ENCODE measurements around the gene KIF18B.

KIF18B gene

DNA sequence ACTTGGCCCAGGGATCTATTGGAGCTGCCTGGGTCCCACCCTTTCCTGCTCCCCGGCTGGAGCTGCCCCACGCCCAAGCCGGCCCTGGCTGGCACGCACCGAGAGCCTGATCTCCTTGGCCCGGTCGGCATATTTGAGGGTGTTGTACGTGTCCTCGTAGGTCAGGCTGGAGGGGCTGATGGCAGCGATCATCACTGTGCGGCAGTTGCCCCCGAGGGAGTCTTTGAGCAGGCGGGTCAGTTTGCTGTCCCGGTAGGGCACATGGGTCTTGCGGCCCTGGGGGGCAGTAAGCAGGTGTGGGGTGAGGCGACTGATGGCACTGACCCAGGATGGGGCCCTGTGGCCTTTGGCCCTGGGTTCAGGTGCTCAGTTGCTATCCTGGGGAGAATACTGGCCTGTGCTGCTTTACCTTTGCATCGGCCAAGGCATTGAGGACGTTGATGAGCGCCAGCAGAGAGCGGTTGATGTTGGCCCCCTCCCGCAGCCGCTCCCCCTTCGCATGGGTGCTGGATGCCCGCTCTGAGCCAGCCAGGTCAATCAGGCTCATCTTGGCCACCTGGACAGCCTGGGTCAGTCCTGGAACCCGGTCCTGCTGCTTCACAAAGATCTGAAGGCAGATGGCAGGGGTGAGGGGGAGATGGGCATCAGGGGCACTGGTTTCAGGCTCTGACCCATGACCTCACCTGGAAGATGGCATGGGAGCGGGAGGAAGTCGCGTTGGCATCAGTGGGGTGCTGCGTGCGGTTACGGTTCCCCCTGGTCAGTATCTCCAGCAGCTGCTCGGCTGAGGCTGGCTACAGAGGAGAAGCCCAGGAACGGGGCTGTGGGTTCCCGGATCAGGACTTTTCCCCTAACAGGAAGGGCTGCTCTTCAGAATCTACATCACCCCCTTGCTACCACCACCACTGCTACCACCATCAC lies 13.5 kb downstream of the KIF18B start:
- DNase-seq, result no peak

DNA sequence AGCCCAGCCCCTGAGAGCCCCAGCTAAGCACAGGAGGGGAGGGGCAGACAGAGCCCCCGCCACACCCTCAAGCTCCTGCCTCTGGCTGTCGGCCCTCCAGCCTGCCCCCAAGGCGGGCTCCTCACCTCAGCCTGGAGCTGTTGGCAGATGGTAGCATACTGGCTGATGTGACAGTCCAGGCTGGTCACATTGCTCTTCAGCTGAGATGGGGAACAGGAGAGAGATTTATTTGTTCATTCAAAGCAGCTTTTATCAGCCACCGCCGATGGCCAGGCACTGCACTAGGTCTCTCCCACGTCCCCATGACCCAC lies 14.8 kb downstream of the KIF18B start:
- DNase-seq, result no peak

DNA sequence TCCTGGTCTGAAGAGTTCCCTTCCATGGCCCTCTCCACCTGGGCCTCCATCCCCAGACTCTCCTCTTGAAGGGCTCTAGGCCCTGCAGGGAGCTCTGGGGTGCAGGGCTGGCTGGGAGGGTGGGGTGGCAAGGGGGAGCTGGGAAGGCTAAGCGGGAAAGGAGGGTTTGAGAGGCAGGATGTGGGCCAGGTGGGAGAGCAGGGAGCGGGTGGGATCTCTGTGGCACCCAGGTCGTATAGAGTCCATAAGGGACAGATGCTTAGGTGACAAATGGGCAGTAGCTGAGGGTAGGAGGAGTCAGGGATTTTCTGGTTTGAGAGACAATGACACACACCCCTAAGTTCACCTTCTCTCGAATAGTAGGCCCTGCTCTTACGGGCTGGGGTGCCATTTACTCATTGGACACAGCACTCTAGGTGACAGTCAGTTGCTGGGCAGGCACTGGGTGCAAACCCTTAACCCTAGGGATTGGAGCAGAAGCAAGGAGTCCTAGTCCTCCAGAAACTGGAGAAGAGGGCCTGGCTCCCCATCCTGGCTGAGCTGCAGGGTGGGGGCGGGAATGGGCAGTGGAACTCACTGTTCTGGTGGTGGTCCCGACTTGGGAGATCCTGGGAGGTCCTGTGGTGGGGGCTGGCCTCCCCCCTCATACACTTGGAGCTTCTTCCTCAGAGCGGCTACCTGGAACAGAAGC lies 15.3 kb downstream of the KIF18B start:
- DNase-seq, result no peak

DNA sequence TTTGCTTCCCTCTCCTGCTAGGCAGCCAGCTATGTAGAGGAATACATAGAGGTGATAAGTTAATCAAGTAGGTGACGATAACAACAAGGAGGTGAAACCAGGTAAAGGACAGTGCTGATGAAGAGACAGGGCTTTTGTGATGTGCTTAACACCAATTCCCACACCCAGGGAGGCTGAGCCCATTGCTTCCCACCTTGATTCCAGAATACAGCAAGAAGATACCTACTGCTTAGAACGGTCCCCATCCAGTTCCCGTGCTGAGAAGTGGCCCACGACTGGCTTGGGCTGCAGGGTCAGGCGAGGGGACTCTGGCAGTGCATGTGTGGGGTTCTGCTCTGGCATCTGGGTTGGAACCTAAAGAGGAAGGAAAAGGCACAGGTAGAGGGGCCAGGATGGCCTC lies 16.2 kb downstream of the KIF18B start:
- DNase-seq, result no peak

DNA sequence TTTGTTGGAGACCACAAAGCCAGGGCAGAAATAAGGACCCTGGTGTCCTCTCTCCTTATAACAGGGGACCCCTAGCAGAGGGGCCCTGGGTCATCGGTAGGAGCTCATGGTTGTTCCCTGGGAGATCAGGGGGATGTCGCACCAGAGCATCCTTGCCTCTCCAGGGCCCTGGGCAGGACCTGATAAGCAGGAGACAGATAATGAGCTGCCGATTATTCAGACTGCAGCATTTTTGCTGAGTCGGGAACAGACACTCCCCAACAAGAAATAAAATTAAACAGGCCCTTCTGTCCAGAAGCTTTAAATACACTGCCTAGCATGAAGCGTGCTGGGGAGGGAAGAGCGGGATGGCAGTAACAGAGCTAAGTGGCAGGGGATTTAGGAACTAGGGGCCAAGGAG lies 16.9 kb downstream of the KIF18B start:
- DNase-seq, result no peak

DNA sequence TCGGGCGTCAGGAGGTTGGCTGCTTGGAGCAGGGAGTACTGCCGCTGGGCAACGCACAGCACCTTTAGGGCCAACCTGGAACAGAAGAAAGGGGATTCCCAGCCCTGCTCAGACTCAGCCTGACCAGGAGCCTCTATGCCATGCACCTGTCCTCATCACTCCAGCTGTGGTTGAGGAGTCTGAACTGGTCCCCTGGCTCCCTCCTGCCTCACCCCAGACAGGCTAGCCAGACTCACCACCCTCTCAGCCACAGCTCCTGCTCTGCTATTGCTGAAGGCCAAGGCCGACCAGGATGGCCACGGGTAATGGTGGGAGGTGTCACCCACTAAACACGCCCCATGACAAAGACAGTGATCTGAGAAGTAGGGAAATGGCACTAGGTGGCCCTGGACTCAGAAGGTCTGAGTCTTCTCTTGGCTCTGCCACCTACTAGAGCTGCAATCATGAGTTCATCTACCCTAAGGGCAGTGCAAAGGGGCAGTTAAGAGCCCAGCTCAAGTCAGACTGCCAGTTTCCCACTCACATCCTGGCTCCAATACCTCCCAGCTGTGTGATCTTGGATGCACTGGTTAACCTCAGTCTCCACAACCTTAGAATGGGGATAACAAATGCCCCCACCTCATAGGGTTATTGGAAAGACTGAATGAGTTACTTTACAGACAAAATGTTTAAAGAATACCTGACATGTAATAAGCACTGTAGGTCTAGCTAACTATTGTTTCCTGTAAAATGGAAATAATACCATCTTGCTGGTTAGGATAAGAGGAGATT lies 18.4 kb downstream of the KIF18B start:
- no peak for DNase-seq

DNA sequence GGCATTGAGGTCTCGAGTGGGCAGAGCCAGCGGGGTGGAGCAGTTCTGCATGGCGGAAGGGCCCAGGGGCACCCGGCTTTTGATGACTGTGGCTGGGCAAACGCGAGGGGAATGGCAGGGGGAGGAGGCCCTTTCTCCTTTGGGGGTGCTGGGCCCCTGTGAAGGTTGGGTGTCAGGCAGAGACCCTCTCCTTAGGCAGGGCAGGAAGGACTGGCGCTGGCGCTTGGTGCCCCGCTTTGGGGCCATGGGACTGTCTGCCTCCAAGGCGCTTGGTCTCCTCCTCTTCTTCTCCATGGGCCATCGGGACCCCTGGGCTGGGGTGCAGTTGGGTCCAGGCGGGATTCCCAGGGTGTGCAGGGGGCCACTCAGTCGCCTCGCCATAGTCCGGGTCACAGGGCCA lies 19.4 kb downstream of the KIF18B start:
- DNase-seq, result no peak

DNA sequence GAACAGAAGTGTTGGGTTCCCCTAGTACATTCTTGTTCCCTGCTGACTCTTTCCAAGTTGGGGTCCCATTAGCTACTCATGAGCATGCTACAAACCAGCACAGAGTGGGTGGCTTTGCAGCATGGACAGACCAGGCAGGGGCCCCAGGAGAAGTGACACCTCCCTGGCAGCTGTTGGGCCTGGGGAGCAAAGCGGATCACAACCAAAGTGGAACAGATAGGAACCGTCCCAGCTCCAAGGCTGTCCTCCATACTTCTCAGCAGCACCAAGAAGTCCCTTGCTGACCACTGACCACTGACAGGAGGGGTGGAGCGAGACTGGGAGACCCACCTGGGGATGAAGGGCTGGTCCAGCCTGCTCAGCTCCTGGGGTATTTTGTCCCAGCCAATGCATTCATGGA lies 19.9 kb downstream of the KIF18B start:
- DNase-seq, result no peak

DNA sequence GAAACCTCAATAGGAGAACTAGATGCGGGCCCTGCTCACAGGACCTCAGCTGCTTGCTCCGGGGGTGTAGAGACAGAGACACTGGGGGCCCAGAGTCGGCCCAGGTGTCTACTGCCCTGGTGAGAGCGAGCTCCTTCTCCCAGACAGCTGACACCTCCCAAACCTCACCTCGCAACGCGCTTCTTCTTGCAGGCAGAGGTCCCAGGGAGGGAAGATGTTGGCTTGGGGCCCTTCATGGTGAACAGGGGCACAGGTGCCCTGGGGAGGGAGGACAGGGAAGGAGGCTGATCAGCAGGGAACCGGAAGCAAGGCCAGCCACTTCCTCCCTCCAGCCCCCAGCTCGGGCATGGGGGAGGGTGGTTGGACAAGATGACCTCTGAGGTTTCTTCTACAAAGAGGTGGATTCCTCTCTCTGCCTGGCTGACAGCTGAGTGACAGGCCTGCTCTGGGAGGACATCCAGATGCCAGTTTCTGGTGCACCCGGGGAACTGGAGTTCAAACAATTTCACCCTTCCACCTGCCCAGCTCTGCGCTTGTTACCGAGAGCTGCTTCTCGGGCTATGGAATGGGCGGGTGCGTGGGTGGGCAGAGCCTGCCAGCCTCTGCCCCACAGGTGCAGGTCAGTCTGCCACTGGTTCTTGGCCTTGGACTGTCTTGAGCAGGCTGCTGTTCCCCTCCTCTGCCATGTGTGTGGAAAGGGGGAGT lies 20.6 kb downstream of the KIF18B start:
- no peak for DNase-seq

DNA sequence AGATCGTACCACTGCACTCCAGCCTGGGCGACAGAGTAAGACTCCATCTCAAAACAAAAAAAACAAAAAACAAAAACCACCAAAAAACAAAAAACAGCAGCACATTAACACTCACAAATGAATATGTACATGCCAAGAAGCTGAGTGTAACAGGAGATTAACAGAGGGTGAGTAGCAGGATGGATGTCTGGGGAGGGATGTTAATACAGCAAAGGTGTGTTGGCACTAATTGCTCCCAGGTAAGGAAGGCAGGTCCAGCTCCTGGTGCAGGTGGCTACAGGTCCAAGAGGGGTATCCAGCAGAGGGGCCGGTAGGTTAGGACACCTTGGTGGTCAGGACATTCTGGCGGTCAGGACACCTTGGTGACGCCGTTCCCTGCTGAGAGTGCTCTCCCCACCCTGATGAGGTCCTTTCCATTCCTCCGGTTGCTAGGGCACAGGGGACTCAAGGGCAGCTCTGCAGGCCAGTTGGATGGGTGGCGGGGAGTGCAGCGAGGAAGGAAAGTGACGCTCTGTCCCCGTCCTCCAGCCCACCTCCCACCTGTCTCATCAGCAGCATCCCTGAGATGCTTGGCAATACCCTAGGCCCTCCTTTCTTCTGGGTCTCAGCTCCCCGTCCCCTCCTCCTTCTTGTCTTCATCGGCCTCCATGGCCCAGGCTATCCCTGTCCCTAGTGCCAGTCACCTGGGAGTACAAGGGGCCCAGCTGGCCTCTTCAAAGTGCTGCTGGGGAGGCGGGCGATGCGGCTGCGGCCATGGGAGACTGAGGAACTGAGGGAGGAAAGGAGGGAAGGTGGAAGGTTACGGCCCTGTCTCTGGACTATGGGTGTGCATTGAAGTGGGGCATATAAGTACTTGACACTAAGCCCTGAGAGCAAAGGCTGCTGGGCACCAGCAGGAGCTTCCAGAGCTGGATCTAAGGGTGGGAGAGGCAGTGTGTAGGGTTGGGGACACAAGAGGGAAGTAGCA lies 21.6 kb downstream of the KIF18B start:
- DNase-seq, result no peak

DNA sequence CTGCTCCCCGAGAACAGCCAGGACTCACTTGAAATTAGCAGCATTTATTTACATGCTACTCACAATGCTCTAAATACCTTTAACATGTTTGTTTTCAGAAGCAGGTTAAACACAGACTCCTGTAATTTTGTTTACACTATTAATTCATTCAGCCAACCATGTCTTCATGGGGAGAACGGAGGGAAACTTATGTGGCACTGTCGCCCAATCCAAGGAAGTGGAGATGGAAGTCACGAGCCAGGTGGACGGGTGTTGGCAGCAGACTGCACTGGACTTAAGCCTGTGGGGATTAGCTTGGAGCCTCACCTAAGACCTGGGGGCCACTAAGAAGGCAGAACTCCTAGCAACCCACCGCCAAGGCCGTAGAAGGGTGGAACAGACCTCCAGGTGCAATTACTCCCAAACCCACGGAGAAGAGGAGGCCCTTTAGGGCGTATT lies 23.4 kb downstream of the KIF18B start:
- no peak for DNase-seq

DNA sequence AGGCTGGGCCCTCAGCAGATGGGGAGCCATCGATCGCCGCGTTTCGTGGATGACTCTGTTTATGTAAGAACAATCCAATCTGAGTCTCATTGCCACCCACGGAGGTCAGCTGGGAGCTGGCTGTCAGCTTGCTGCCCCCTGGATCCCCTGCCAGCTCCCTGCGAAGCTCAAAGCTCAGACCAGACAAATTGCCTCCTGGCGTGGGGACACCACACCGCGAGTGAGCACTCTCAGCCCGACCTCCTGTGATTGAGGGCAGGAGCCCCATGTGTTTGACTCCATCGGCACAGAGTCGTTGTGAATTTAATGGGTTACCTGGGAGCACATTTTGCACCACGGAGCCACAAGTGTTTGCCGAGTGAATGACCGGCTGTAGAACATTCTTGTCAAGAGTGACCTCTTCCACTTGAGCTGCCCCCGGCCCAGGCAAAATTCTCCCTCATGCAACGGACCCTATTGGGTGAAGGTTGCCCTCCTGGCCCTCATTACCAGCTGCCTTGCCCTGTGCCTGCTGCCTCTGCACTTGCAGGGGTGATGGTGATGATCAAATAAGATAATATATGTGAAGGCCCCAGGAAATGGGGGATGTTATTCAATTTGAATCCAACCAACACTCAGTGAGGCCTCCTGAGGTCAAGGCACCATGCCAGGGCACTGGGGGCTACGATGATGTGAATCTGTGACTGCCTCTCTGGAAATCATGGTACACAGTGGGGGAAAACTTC lies 24.7 kb downstream of the KIF18B start:
- DNase-seq, result no peak

DNA sequence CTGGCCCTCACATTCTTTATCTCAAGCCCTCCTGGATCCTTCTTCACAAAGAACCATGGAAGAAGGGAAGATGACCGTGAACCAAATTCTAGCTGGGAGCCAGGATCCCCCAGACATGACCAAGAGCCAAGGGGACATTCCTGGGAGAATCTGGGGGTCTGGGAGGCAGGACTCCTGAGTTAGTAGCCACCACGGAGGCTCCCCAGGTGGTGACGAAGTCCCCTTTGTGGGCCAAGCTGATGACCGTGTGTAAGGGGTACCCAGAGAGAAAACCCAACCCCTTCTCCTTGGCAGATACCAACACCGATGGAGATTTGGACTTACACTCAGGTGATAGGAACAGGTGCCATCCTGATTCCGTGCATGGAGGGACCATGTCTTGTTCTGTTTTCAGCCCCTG lies 25.4 kb downstream of the KIF18B start:
- DNase-seq, result no peak

DNA sequence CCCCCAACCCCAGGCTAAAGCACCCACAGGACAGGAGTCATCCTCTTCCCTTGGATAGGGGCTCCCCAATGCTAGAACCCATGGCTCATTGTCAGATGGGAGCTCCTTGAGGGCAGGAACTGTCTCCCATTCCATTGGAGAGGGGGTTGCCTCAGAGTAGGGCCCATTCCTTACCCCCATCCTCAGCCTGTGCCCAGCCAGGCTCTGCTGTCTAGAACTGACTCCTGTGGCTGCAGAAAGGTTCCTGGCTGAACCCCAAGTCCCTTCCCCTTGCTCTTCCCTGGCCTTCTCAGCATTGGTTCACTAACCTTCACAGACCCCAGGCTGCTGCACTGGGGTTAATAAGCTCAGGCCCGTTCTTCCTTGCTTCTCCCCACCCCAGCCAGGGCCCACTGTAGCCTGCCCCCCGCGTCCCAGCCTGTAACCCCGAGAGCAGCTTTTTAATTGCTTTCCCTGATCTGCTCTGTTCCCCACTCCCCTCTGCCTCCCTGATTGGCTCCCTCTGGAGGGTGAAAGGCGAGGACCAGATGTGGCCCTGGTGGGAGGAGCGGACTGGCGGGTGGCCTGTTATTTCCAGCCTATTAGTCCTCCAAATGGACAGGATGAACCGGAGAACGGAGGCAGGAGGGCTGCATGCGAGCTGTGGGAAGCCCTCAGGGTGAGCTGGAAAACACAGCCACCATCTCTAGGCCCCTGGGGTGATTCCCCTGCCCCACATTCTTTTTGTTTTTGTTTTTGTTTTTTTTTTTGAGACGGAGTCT lies 26.3 kb downstream of the KIF18B start:
- DNase-seq, result no peak

DNA sequence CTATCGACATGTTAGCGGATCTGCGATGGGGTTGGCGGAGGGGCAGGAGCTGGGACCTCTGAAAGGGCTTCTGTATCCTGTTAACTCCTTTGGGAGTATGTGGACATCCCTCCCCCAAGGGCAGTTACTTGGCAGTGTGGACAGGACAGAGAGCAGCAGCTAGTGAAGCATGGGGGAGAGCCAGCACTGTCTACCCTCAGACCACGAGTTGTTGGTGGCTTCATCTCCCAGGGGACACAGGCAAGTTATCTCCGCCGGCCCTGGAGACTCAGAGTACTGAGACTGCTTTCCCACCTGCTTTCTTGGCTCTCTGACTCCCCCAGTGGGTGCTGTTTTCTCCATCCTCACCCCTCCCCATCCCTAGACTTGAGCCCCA lies 27.0 kb downstream of the KIF18B start:
- no peak for DNase-seq

DNA sequence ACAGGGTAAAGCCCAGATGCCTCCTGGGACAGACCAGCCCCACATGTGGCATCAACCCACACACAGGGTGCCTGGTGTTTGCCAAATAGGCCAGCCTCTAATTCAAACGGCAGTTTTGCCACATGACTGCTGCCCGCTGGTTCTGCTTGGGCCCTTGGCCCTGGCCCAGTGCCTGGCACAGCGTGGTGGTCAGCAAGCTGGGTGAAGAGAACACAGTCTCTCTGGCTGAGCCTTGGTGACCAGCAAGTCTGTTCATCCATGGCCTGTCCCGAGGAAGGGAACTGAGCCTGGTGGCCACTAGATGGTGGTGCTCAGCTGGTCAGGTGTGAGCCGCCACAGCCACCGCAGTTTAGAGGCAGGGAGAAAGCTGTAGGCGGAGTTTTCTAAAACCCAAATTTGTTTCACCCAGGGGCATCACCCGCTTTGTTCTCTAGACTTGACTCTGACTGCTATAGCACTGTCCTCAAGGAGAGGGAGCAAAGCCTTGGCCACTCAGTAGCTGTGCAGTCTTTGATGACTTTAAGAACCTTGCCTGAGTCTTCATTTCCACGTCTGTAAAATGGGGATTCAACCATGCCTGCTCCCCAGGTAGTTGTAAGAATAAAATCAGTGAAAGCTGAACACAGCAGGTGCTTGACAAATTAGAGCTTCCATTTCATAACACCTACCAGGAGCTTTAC lies 27.5 kb downstream of the KIF18B start:
- DNase-seq, result peak; percentile 24

DNA sequence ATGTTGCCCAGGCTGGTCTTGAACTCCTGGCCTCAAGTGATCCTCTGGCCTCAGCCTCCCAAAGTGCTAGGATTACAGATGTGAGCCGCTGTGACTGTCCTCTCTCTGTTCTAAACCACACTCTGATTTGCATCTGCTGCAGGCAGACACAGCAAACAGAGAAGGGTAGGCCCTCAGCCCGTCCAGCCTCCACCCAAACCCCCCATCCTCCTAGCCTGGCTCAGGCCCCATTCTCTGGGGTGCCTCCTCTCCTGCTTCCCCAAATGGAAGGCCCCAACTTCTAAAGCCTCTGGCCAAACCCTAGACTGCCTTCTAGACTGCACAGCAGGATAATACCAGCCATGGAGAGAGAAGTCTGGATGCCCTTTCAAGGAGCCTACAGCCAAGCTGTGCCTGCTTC lies 28.2 kb downstream of the KIF18B start:
- no peak for DNase-seq

DNA sequence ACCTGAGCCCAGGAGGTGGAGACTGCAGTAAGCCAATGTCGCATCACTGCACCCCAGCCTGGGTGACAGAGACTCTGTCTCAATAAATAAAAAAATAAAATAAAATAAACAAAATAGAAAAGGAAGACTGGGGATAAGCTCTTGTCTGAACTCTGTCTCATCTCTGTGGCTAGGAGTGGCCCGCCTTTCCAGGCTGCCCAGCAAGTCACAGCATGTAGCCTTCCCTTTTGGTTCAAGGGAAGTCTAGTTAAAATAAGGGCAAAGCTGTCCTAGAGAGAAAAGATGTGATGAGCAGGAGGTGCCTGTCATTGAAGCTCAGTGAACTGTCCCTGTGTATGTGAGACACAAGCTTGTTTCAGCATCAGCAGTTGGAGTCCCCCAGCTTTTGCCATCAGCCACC lies 29.6 kb downstream of the KIF18B start:
- DNase-seq, result no peak

DNA sequence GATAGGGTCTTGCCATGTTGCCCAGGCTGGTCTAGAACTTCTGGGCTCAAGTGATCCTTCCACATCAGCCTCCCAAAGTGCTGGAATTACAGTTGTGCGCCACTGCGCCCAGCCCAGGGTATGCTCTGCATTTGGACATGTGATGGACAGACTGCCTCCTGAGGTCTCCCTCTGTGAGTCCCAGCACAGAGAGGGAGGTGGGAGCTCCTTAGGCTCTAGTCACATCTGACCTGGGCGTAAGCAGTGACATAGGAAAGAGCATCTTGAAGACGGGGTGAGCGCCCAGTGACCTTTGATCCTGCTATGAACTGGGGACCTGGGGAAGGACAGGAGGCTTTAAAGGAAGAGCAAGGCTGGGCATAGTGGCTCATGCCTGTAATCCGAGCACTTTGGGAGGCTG lies 30.1 kb downstream of the KIF18B start:
- DNase-seq, result no peak

DNA sequence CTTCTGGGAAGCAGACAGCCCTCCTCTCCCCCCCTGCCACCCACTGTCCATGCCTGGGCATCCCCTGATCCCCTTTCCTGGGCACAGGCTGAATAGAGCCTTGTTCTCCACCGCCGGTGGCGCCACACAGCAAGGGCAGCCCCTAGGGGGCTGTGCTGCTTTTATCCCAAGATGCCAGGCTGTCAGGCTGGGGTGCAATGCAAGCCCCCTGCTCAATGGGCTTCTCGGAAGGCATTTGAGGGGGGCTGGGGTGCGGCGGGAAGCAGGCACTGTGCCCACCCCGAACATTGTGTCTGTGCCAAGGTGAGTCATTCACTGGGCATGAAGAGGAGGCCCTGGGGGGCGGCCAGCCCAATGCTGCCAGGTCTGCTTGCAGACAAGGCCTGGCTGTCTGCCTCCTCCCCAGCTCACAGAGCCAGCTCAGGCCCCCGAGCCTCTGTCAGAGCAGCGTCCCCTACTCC lies 30.8 kb downstream of the KIF18B start:
- DNase-seq, result no peak

Measured in activated T-cell treated with anti-CD3 and anti-CD28 coated beads for 4 hours (primary cell).